ENCODE measurements around the gene ADAMTS12. TPM values are rescaled to one million over a fixed set of nuclear protein-coding genes. Genes with fewer than 3 reads are reported as not detected.

The ADAMTS12 gene
- total and polyA plus RNA-seq, 10 of the 15 experiments (the other 5 are each of a cell fraction or from before 2014, with no cell fraction given): 0.11 to 35.8 (median 20.7) TPM

DNA sequence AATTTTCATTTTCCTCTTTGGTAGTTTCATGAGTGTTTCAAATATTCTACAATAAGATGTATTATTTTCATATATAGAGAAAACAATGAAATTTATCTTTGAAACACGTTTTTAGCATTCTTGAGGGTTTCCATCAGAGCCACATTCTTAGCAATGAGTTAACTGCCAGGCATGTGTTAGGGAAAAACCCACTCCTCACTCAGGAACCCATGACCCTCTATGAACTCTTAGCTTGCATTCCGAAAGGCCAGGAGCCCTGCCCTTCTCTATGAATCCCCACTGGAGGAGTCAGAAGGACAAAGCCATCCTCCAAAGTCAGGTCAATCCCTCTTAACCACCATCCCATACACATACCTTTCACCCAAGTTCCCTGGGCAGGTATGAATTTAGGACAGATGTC is 57.5 kb downstream of the ADAMTS12 start (continued):
- TF ChIP-seq EP300 (IDR thresholded peaks at IDR 0.05; ENCODE audit: borderline replicate concordance in 1 of 2, control insufficient read depth in 1 of 2, low read depth in 2 of 2, low read length in 2 of 2): no peak
- TF ChIP-seq YBX1 (IDR thresholded peaks at IDR 0.05): no peak
- TF ChIP-seq RFX5 (IDR thresholded peaks at IDR 0.05; ENCODE audit: low read depth, low read length): no peak
- TF ChIP-seq TCF7 (IDR thresholded peaks at IDR 0.05; ENCODE audit: borderline replicate concordance): no peak
- no peak for TF ChIP-seq SPI1 (IDR thresholded peaks at IDR 0.05; ENCODE audit: borderline replicate concordance, insufficient read depth, low read depth, low read length)
- TF ChIP-seq PAX5 (IDR thresholded peaks at IDR 0.05; ENCODE audit: borderline replicate concordance, low read depth, low read length): no peak
- TF ChIP-seq BMI1 (IDR thresholded peaks at IDR 0.05; ENCODE audit: borderline replicate concordance): no peak
- no peak for TF ChIP-seq RAD51 (IDR thresholded peaks at IDR 0.05)
- TF ChIP-seq ZNF217 (IDR thresholded peaks at IDR 0.05): no peak

DNA sequence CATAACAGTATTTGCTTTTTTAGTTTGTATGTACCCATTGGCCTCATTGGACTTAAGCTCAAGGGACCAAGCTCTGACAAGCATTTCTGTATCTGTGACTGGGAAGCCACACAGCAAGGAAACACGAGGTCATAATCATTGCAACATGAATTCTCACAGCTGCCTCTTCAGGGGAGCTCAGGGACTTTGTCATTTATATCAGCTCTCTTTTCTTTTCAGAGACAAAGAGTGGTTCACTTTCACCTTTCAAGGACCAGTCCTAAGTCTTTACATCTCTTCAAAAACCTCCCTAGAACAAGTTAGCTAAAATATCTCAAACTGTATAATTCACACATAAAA is 58.6 kb downstream of the ADAMTS12 start:
- H3K4me3 ChIP-seq: no peak overlapping the region
- in situ Hi-C loops (cut with MboI): no loop called here
- WGBS (ENCODE audit: insufficient coverage, insufficient replicate concordance, low lambda C conversion rate, missing lambda C conversion rate): 6% methylated on average over 1 of the region's 1 CpG
- H3K4me2 ChIP-seq (ENCODE audit: control insufficient read depth, insufficient read depth): no peak overlapping the region
- H2AFZ ChIP-seq (ENCODE audit: control insufficient read depth, low read depth, low read length): no peak overlapping the region
- intact Hi-C loops (cut with micrococcal nuclease; ENCODE audit: unreplicated experiment): no loop called here
- H3K27ac ChIP-seq (ENCODE audit: control insufficient read depth, insufficient read depth): no peak overlapping the region
- DNase-seq (ENCODE audit: low read depth, low spot score) (no peak), FAIRE-seq (peak; percentile 88), ATAC-seq (no peak)
- POLR2A ChIA-PET: no interaction called here
- no peak overlapping the region for H3K9ac ChIP-seq (ENCODE audit: control insufficient read depth, insufficient read depth, low read length)
- TF ChIP-seq SREBF2 (IDR thresholded peaks at IDR 0.05; ENCODE audit: low read length) (no peak), GATAD2B (conservative IDR thresholded peaks at IDR 0.05; ENCODE audit: low read depth) (no peak), MEF2B (IDR thresholded peaks at IDR 0.05; ENCODE audit: partially characterized antibody, poor library complexity, severe bottlenecking) (peak; percentile 32)
- TF ChIP-seq, protein P1, sequence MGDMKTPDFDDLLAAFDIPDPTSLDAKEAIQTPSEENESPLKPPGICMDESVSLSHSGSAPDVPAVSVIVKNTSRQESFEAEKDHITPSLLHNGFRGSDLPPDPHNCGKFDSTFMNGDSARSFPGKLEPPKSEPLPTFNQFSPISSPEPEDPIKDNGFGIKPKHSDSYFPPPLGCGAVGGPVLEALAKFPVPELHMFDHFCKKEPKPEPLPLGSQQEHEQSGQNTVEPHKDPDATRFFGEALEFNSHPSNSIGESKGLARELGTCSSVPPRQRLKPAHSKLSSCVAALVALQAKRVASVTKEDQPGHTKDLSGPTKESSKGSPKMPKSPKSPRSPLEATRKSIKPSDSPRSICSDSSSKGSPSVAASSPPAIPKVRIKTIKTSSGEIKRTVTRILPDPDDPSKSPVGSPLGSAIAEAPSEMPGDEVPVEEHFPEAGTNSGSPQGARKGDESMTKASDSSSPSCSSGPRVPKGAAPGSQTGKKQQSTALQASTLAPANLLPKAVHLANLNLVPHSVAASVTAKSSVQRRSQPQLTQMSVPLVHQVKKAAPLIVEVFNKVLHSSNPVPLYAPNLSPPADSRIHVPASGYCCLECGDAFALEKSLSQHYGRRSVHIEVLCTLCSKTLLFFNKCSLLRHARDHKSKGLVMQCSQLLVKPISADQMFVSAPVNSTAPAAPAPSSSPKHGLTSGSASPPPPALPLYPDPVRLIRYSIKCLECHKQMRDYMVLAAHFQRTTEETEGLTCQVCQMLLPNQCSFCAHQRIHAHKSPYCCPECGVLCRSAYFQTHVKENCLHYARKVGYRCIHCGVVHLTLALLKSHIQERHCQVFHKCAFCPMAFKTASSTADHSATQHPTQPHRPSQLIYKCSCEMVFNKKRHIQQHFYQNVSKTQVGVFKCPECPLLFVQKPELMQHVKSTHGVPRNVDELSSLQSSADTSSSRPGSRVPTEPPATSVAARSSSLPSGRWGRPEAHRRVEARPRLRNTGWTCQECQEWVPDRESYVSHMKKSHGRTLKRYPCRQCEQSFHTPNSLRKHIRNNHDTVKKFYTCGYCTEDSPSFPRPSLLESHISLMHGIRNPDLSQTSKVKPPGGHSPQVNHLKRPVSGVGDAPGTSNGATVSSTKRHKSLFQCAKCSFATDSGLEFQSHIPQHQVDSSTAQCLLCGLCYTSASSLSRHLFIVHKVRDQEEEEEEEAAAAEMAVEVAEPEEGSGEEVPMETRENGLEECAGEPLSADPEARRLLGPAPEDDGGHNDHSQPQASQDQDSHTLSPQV (IDR thresholded peaks at IDR 0.05): no peak
- TF ChIP-seq, protein P2, sequence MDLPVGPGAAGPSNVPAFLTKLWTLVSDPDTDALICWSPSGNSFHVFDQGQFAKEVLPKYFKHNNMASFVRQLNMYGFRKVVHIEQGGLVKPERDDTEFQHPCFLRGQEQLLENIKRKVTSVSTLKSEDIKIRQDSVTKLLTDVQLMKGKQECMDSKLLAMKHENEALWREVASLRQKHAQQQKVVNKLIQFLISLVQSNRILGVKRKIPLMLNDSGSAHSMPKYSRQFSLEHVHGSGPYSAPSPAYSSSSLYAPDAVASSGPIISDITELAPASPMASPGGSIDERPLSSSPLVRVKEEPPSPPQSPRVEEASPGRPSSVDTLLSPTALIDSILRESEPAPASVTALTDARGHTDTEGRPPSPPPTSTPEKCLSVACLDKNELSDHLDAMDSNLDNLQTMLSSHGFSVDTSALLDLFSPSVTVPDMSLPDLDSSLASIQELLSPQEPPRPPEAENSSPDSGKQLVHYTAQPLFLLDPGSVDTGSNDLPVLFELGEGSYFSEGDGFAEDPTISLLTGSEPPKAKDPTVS (IDR thresholded peaks at IDR 0.05; ENCODE audit: low read depth, low read length): no peak
- TF ChIP-seq, protein P3, sequence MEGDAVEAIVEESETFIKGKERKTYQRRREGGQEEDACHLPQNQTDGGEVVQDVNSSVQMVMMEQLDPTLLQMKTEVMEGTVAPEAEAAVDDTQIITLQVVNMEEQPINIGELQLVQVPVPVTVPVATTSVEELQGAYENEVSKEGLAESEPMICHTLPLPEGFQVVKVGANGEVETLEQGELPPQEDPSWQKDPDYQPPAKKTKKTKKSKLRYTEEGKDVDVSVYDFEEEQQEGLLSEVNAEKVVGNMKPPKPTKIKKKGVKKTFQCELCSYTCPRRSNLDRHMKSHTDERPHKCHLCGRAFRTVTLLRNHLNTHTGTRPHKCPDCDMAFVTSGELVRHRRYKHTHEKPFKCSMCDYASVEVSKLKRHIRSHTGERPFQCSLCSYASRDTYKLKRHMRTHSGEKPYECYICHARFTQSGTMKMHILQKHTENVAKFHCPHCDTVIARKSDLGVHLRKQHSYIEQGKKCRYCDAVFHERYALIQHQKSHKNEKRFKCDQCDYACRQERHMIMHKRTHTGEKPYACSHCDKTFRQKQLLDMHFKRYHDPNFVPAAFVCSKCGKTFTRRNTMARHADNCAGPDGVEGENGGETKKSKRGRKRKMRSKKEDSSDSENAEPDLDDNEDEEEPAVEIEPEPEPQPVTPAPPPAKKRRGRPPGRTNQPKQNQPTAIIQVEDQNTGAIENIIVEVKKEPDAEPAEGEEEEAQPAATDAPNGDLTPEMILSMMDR (IDR thresholded peaks at IDR 0.05 in 2 of 3, conservative IDR thresholded peaks at IDR 0.05 in 1 of 3; ENCODE audit: control insufficient read depth in 2 of 3, extremely low read depth in 1 of 3, insufficient read depth in 1 of 3, low read depth in 3 of 3, low read length in 3 of 3): no peak
- H3K79me2 ChIP-seq (ENCODE audit: control insufficient read depth, insufficient read depth, low read length): no peaks in the 10 kb centered on the region
- H3K4me1 ChIP-seq (ENCODE audit: control insufficient read depth, insufficient read depth, low read length): peaks cover 7% of the 10 kb centered on the region
- RAD21 ChIA-PET (ENCODE audit: unreplicated experiment): interaction anchor here (0.7 to 1.5 kb wide), 5 partner anchors 9 to 395 kb away, joined by 3 to 4 read pairs (median 3); no protein-coding TSS in a partner anchor
- no peaks in the 10 kb centered on the region for H3K27me3 ChIP-seq (replicated peaks in 1 of 2; ENCODE audit: control insufficient read depth in 2 of 2, insufficient read depth in 2 of 2, low read length in 1 of 2)
- H4K20me1 ChIP-seq (ENCODE audit: control insufficient read depth, insufficient read depth): no peaks in the 10 kb centered on the region
- BruUV-seq (replicated peaks): no TSS peak
- CTCF ChIA-PET: interaction anchor here (1.1 to 2.2 kb wide), 4 partner anchors 9 to 137 kb away, joined by 3 to 6 read pairs (median 4); no protein-coding TSS in a partner anchor
- SMC1A ChIA-PET (ENCODE audit: uncharacterized antibody, unreplicated experiment): interaction anchor here (0.6 to 2.1 kb wide), 9 partner anchors 9 to 738 kb away, joined by 3 to 11 read pairs (median 4); no protein-coding TSS in a partner anchor
- H3K9me3 ChIP-seq (replicated peaks; ENCODE audit: control insufficient read depth, insufficient read depth, low read length): no peaks in the 10 kb centered on the region; the same call in 2 of the 3 replicates
- no peaks in the 10 kb centered on the region for H3K36me3 ChIP-seq (ENCODE audit: control insufficient read depth in 2 of 2, insufficient read depth in 2 of 2, low read length in 1 of 2)
